NCI-H2227 (cell line): ENCODE results near the gene ZBTB1.
"Not testable (repeated sequence)": the region's sequence is repeated elsewhere in the genome, so short reads cannot be mapped to it uniquely, and the experiment has no call there.

Experiments
- DNase-seq: peaks from one replicate; lab custom pipeline; 2025; ENCODE audit not compliant: unreplicated experiment; lab: John Stamatoyannopoulos, UW

The ZBTB1 gene

GRCh38 chr14:64563696-64564095 is 59.1 kb downstream of the ZBTB1 start:
- DNase-seq = no peak

GRCh38 chr14:64566651-64567122 is 62.1 kb downstream of the ZBTB1 start:
- DNase-seq = no peak

GRCh38 chr14:64569138-64569631 is 64.6 kb downstream of the ZBTB1 start:
- DNase-seq = no peak

- not testable (repeated sequence) for DNase-seq
Measured at GRCh38 chr14:64569646-64570045, 65.1 kb downstream of the ZBTB1 start.

- DNase-seq = no peak
Measured at GRCh38 chr14:64572386-64573104, 68.0 kb downstream of the ZBTB1 start.

GRCh38 chr14:64573109-64573508 is 68.5 kb downstream of the ZBTB1 start:
- DNase-seq = no peak
